HG03460 (cell line): ENCODE data around the gene C2orf72.

Experiments
- ATAC-seq: cut with Tn5 transposase; IDR thresholded peaks from one replicate; pipeline ENCODE4 v1.9.1; 2021; ENCODE audit not compliant: unreplicated experiment

C2orf72 gene

GRCh38 chr2:231041061-231041689 is 3.9 kb downstream of the C2orf72 start:
- no peak for ATAC-seq

- ATAC-seq: no peak
These were observed 6.5 kb downstream of the C2orf72 start for GRCh38 chr2:231043796-231044195.

- no peak for ATAC-seq
These were observed 9.6 kb downstream of the C2orf72 start for GRCh38 chr2:231046916-231047273.

DNA sequence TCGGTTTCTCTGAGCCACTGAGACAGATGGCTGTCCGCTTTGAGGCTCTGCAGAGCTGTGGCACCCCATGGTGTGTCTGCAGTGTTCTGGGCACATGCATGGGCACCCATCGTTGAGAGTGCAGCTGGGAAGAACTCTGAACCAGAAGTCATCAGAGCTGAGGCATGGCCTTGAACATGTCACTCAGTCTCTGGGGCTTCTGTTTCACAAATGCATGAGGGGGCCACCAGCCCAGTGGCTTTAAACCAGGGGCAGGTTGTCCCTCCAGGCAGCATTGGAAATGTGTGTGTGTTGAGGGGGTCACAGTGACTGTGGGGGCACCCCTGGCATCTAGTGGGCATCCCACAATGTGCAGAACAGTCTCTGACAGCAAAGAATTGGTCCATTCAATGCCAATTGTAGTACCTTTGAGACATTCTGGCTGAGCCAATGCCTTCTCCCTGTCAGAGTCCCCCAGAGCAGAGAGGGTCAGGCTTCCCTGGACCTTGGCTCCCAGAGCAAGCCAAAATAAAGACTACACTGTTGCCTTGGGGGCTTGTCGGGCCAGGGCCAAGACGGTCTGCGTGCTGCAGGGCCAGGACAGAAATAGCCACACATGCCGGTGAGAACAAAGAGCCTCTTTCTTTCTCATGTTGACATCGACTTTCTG is 10.1 kb downstream of the C2orf72 start:
- ATAC-seq: no peak

DNA sequence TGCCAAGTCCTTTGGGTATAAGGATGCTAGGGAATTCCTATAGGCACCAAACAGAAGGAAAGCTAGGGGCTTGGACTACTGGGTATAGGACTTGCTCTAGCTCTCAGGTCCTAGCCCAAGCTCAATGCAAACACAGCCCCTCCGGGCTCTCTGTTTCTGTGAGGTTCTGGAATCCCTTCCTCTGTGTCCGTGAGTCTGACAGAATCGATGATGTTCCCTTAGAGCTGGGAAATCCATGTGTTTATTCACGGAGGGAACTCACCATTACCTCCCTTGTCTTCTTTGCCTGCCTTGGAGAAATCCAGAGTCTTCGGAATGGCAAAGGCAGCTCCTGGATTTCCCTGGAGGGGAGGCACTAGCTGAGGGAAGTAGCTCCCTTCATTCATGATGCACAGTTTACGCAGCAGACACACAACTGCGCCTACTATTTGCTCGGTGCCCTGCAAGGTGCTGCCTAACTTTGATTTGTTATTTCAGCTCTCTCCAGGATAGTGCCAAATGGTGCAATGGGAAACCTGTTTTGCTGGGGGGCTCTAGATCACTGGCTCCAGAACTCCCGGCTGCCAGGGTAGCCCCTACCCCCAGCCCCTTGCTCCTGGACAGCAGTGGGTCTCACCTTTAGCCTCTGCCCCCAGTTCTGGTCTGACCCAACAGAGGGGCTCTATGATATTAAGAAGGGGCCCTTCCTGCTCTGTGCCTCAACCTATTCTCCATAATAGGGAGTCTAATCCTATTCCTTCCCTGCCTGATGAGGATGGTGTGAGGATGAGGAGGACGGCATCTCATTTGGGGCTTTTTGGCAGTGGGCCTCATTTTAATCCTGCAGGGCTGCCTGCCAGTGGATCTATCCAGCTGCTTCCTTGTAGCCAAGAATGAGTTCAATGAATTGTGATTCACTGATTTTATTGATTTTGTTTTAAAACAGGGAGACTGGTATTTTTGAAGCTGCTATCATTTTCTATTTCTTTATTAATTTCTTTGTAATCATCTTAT is 10.9 kb downstream of the C2orf72 start:
- no peak for ATAC-seq

DNA sequence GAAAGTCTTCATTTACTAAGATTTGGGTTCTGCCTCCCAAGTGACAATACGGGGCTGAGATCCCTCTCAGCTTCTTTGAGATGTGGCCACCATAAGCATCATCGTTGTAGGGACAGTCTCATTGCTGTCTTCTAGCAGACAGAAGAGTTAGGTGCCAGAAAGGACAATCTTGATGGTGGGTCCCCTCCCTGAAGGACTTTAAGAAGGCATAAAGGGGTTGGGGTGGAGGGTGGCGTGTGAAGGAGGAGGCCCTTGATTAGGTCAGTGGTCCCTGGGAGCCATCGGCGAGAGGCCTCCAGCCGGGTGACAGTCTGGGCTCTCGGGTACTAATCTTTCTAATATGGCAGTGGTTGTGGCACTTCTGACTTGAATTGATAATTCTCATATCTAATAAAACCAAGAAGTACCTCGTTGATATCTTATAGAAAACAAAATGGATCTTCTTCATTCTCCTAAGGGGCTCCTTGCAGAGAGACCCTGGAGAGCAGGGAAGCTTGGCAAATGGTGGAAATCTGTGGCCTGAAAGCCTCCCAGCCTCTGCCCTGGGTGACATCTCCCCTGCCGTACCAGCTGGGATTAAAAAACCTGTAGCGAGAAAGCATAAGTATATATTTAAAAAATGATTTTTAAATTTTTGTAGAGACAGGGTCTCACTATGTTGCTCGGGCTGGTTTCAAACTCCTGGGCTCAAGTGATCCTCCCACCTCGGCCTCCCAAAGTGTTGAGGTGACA is 12.1 kb downstream of the C2orf72 start:
- ATAC-seq: no peak

DNA sequence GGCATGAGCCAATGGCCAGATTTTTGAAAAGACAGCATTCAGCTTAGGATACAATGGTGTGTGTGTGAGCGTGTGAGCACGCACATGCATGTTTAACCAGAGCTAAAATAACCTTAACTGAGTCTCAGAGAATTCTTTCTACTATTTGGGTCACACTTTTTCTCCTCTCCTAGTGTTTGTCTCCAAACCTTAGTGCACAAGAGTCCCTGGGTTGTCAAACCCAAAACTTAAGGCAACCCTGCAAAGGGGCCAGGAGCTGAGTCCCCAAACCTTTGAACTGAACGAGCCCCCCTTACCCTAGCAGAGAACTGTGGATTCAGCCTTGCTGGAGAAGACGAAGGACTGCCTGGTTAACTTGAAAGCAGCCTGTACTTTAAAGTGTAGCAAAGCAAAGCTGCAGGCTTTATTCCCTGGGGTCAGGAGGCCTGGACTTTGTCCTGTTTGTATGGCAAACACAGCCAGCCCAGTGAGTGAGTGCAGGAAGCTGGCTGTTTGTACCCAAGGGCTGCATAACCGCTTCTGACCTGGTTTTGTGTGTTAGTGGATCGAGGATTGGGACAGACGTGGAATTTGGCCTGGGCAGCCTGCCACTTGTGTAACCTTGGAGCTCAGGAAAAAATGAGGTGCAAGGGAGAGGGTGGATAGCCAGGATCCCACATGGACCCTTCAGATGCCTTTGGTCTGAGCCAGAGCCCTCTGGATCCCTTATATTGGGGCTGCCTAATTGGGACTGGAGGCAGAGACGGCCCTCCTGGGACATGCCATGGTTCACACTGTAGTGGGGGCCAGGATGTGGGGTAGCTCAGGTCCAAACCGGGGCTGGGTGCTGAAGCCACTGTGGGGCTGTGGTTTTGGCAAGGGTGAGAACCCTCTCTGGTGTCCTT is 12.9 kb downstream of the C2orf72 start:
- ATAC-seq: no peak

- ATAC-seq: no peak
These were observed 13.8 kb downstream of the C2orf72 start for GRCh38 chr2:231051116-231051515.

- ATAC-seq: peak; percentile 58
These were observed 15.4 kb downstream of the C2orf72 start for GRCh38 chr2:231052494-231053451.

- ATAC-seq: no peak
These were observed 16.5 kb downstream of the C2orf72 start for GRCh38 chr2:231053846-231054245.

GRCh38 chr2:231056453-231057416 is 19.4 kb downstream of the C2orf72 start, which contains the start of gene PSMD1:
Gene PSMD1, plus strand, starts transcription at chr2:231056867. Its CDS starts 159 bp downstream, at chr2:231057026.
- peak; percentile 74 for ATAC-seq

GRCh38 chr2:231057590-231057989 is 20.3 kb downstream of the C2orf72 start:
- ATAC-seq: no peak

GRCh38 chr2:231058761-231059550 is 21.6 kb downstream of the C2orf72 start:
- no peak for ATAC-seq

- ATAC-seq: no peak
These were observed 22.4 kb downstream of the C2orf72 start for GRCh38 chr2:231059756-231060155.

- no peak for ATAC-seq
These were observed 25.5 kb downstream of the C2orf72 start for GRCh38 chr2:231062776-231063175.

- ATAC-seq: no peak
These were observed 26.0 kb downstream of the C2orf72 start for GRCh38 chr2:231063347-231063746.

- ATAC-seq: no peak
These were observed 28.6 kb downstream of the C2orf72 start for GRCh38 chr2:231065966-231066365.
